C1 segment of cervical spinal cord (tissue), 14 donors: ENCODE data around the gene CLASP2.
"Not testable (repeated sequence)": the region's sequence is repeated elsewhere in the genome, so short reads cannot be mapped to it uniquely, and the experiment has no call there.

Experiments
- DNase-seq, 14 donors: peaks; one replicate each; lab custom pipeline; 2025; lab: John Stamatoyannopoulos, UW

CLASP2 gene

DNA sequence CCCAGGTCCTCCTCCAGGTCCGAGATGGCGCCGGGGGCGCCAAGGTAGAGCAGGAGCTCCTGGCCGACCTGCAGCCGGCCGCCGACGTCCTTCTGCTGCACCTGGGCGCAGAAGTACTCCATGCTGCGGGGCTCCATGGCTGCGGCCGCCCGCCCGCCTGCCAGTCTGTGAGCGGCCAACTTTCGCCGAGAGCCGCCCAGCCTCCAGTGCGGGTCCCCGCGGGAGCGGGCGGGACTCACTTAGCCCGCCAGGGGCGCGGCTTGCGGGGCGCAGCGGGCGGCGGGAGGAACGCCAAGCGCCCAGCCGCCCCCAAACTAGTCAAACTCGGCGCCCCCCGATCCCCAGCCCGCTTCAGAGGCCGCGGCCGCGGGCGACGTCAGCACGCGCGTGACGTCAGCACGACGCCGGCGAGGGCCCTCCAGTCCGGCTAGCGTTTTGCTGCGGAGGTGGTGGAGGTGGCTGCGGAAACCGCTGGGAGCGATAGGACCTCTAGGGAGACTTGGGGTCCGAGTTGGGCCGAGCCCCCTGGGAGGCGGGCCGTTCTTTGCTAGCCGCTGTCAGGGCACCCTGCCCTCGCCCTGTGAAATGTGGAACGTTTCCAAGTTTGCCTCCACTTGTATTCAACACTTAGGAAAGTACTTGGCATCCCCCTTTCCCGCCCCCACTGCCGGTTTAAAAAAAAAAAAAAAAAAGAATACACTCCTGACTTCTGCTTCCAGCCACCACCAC lies at the start of gene CLASP2:
Gene CLASP2 (minus strand): TSS at position 389 of the 729 bp plus-strand sequence. CDS start 252 bp downstream, at position 137.
- peak; percentile 35 to 82 (median 72) for DNase-seq

- DNase-seq = no peak
Measured at GRCh38 chr3:33758864-33759263, 40.8 kb upstream of the CLASP2 start.

DNA sequence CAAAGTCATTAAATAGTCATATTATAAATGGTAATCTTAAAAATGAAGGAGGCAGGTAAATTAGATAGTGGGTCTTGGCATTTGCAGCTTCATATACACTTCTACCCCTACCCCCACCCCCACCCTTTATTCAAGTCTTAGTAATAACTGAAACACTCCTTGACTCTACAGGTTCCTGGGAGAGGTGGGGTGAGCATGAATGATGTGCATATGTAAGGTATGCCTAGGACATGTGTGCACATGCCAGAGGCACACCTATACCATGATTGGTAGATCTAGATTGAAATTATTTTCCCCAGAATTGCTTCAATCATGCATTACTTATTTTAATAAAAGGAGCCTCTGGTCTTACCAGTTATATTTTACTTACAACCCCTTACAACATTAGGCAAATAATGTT lies 40.2 kb upstream of the CLASP2 start:
- no peak for DNase-seq

DNA sequence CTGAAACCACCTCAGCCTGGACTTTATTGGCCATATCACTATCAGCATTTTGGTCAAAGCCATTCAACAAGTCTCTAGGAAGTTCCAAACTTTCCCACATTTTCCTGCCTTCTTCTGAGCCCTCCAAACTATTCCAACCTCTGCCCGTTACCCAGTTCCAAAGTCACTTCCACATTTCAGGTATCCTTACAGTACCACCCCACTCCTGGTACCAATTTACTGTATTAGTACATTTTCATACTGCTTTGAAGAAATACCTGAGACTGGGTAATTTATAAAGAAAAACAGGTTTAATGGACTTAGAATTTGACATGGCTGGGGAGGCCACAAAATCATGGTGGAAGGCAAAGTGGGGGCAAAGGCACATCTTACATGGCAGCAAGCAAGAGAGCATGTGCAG lies 36.3 kb upstream of the CLASP2 start:
- not testable (repeated sequence) for DNase-seq

DNA sequence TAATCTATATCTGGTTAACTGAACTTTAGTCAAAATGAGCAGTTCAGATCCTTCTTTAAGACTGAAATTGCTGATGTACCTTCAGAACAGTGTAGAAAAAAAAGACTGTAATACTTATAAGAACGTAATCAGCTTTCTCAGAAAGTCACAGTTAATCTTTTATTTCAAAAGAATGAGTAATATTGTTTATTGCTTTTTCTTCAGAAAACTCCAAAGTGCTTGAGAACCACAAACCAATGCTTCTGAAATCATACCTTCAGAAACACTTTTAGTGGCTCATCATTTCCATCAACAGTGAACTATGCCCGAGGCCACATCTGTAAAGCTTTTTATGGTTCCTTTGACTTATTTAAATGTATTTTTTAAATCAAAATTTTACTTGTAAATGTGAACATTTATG lies 33.3 kb upstream of the CLASP2 start:
- DNase-seq = no peak

- DNase-seq = no peak
Measured at GRCh38 chr3:33750211-33750548, 32.1 kb upstream of the CLASP2 start.

GRCh38 chr3:33749546-33750210 lies 31.6 kb upstream of the CLASP2 start:
- no peak for DNase-seq

GRCh38 chr3:33746416-33747116 lies 28.5 kb upstream of the CLASP2 start:
- no peak for DNase-seq

GRCh38 chr3:33737146-33737545 lies 19.1 kb upstream of the CLASP2 start:
- no peak for DNase-seq

DNA sequence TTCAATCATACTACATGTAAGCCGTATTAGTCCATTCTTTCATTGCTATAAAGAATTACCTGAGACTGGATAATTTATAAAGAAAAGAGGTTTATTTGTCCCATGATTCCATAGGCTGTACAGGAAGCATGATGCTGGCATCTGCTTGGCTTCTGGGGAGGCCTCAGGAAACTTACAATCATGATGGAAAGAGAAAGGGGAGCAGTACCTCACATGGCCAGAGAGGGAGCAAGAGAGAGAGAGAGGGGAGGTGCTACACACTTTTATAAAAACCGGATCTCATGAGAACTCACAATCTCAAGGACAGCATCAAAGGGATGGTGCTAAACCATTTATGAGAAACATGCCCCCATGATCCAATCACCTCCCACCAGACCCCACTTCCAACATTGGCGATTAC lies 14.3 kb upstream of the CLASP2 start:
- no peak for DNase-seq

DNA sequence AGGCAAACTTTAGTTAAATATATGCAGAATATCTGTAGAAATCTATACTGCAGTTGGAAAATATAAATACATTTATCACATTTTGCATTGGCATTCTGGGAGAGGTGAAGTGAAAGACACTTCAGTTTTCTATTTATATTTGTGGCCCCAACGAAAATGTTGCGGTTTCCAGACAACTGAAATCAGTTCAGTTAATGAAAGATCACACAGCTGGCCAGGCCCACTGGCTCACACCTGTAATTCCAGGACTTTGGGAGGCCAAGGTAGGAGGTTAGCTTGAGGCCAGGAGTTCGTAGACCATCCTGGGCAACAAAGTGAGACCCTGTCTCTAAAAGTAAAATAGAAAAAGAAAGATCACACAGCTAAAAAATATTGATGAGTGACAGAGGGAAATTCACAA lies 11.9 kb upstream of the CLASP2 start:
- DNase-seq = no peak

- no peak for DNase-seq
Measured at GRCh38 chr3:33724256-33724655, 6.2 kb upstream of the CLASP2 start.

- no peak for DNase-seq
Measured at GRCh38 chr3:33722626-33723370, 4.7 kb upstream of the CLASP2 start.

GRCh38 chr3:33722191-33722590 lies 4.1 kb upstream of the CLASP2 start:
- DNase-seq = no peak

DNA sequence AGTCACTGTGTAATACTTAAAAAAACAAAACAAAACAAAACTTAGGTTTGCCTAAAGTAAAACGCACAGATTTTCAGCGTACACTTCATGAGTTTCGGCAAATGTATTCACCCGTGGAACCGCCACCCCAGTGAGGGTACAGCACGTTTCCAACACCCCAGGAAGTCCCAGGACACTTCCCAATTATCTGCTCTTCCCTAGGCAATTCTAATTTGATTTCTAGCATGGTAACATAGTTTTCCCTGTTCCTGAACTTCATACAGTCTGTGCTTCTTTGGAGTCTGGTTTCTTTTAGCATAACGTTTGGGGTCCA lies 497 bp upstream of the CLASP2 start:
- peak in 3 of 14 donors; percentile 29 to 52 (median 35) for DNase-seq

GRCh38 chr3:33717616-33717865 lies 513 bp downstream of the CLASP2 start:
- peak in 4 of 14 donors; percentile 43 to 75 (median 68) for DNase-seq

DNA sequence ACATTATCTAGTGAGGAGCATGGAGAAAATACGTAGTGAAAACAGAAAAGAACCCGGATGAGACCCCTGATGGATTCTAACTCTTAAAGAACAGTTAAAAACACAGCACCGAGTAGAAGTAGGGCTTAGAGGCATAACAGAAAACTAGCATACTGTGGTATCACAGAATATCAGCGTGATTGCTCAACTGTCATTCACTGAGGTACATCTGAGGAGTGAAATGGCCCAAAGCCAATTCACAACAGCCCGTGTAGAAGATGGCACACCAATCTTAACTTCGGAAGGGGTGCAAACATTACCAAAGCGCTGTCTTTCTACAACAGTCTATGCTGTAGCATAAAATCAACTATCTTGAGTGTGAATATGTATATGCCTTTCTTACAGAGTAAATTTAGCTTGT lies 1.8 kb downstream of the CLASP2 start:
- peak in 1 of 14 donors; percentile 11 for DNase-seq

DNA sequence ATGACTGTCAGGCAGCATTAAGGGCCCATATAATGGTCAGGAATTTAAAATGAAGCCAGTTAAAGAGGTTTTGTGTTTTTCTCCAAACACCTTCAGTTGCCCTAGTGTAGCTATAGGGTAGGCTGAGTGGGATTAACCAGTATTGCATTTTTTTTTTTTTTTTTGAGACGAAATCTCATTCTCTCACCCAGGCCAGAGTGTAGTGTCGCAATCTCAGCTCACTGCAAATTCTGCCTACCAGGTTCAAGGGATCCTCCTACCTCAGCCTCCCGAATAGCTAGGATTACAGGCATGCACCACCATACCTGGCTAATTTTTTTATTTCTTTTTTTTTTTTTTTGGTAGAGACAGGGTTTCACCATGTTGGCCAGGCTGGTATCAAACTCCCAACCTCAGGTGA lies 7.0 kb downstream of the CLASP2 start:
- DNase-seq = no peak

DNA sequence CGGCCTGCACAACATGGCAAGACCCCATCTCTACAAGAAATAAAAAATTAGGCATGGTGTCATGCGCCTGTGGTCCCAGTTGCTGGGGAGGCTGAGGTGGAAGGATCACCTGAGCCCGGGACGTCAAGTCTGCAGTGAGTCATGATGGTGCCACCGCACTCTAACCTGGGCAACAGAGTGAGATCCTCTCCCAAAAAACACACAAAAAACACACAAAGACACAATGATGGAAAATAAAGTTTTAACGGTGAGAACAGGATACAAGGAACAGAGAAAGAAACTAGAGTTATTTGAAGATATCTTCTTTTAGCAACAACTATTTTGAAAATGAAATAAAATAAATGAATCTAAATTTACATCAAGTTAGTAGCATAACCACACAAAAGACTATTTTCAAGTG lies 12.0 kb downstream of the CLASP2 start:
- no peak for DNase-seq

GRCh38 chr3:33704891-33705290 lies 13.2 kb downstream of the CLASP2 start:
- DNase-seq = no peak

GRCh38 chr3:33699275-33699674 lies 18.8 kb downstream of the CLASP2 start:
- no peak for DNase-seq

GRCh38 chr3:33694944-33695343 lies 23.1 kb downstream of the CLASP2 start:
- DNase-seq = no peak

DNA sequence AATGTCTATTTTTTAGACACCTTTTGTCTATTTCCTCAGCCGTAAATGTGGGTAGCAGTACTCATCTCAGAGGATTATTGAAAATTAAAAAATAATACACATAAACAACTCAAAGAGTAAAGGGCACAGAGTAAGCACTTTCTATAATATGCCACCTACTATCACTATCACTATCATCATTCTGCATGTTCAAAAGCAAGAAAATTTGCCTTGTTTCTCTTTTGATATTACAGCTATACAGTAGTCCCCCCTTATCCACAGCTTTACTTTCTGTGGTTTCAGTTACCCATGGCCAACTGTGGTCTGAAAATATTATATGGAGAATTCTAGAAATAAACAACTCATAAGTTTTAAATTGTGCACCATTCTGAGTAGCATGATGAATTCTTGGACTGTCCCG lies 27.7 kb downstream of the CLASP2 start:
- DNase-seq = no peak
